ENCODE data around the gene OPCML. TPM values are rescaled to one million over a fixed set of nuclear protein-coding genes. Genes with fewer than 3 reads are reported as not detected.
A peak's percentile ranks its signal among the peaks of the same experiment; 100 is the strongest.

The OPCML gene
- total RNA-seq, 2 donors from 2014 or later: not detected

- Mint-ChIP-seq H3K36me3 (no peaks in the 10 kb centered on the region), H3K4me1 (ENCODE audit: low read depth in 2 of 2) (no peaks in the 10 kb centered on the region), H3K4me3 (no peak overlapping the region), H3K27me3 (no peaks in the 10 kb centered on the region), H3K27ac (no peak overlapping the region), H3K9me3 (no peaks in the 10 kb centered on the region)
- DNase-seq (ENCODE audit: low spot score) (no peak), ATAC-seq (no peak)
Observed at GRCh38 chr11:132745306-132745705, 787.0 kb downstream of the OPCML start.

GRCh38 chr11:132744771-132745170 is 787.5 kb downstream of the OPCML start:
- H3K4me3 Mint-ChIP-seq: no peak overlapping the region
- H3K9me3 Mint-ChIP-seq: no peaks in the 10 kb centered on the region
- no peak overlapping the region for H3K27ac Mint-ChIP-seq
- no peak for ATAC-seq
- no peaks in the 10 kb centered on the region for H3K27me3 Mint-ChIP-seq
- no peaks in the 10 kb centered on the region for H3K4me1 Mint-ChIP-seq (ENCODE audit: low read depth in 2 of 2)
- DNase-seq (ENCODE audit: low spot score): no peak
- H3K36me3 Mint-ChIP-seq: no peaks in the 10 kb centered on the region

- no peaks in the 10 kb centered on the region for H3K36me3 Mint-ChIP-seq
- H3K9me3 Mint-ChIP-seq: peaks cover 6% of the 10 kb centered on the region
- ATAC-seq: no peak
- H3K4me1 Mint-ChIP-seq (ENCODE audit: low read depth in 2 of 2): no peaks in the 10 kb centered on the region
- H3K4me3 Mint-ChIP-seq: no peak overlapping the region
- no peak for DNase-seq (ENCODE audit: low spot score)
- no peak overlapping the region for H3K27ac Mint-ChIP-seq
- no peaks in the 10 kb centered on the region for H3K27me3 Mint-ChIP-seq
Observed at GRCh38 chr11:132743601-132744000, 788.7 kb downstream of the OPCML start.

- Mint-ChIP-seq H3K4me1 (ENCODE audit: low read depth in 2 of 2) (no peaks in the 10 kb centered on the region), H3K27ac (no peak overlapping the region), H3K4me3 (no peak overlapping the region), H3K27me3 (no peaks in the 10 kb centered on the region), H3K9me3 (peaks cover 6% of the 10 kb centered on the region), H3K36me3 (no peaks in the 10 kb centered on the region)
- DNase-seq (ENCODE audit: low spot score): no peak
- ATAC-seq: no peak
Observed at GRCh38 chr11:132742929-132743328, 789.4 kb downstream of the OPCML start.

- no peak for DNase-seq (ENCODE audit: low spot score)
- H3K4me3 Mint-ChIP-seq: no peak overlapping the region
- no peaks in the 10 kb centered on the region for H3K4me1 Mint-ChIP-seq (ENCODE audit: low read depth in 2 of 2)
- no peak for ATAC-seq
- no peaks in the 10 kb centered on the region for H3K27me3 Mint-ChIP-seq
- H3K27ac Mint-ChIP-seq: no peak overlapping the region
- H3K9me3 Mint-ChIP-seq: peaks cover 9% of the 10 kb centered on the region
- H3K36me3 Mint-ChIP-seq: no peaks in the 10 kb centered on the region
Observed at GRCh38 chr11:132734217-132734616, 798.1 kb downstream of the OPCML start.

- Mint-ChIP-seq H3K4me3 (no peak overlapping the region), H3K9me3 (peaks cover 5% of the 10 kb centered on the region), H3K27ac (no peak overlapping the region), H3K27me3 (peaks cover 0 to 7% of the 10 kb centered on the region in 2 donors), H3K4me1 (ENCODE audit: low read depth in 2 of 2) (no peaks in the 10 kb centered on the region), H3K36me3 (no peaks in the 10 kb centered on the region)
- ATAC-seq: no peak
- no peak for DNase-seq (ENCODE audit: low spot score)
Observed at GRCh38 chr11:132728026-132728425, 804.3 kb downstream of the OPCML start.

GRCh38 chr11:132721526-132721925 is 810.8 kb downstream of the OPCML start:
- Mint-ChIP-seq H3K27me3 (peaks cover 6 to 21% of the 10 kb centered on the region in 2 donors), H3K4me1 (ENCODE audit: low read depth in 2 of 2) (peaks cover 16 to 27% of the 10 kb centered on the region in 2 donors), H3K36me3 (no peaks in the 10 kb centered on the region), H3K4me3 (no peak overlapping the region), H3K9me3 (peaks cover 7% of the 10 kb centered on the region), H3K27ac (no peak overlapping the region)
- no peak for ATAC-seq
- no peak for DNase-seq (ENCODE audit: low spot score)

GRCh38 chr11:132719684-132720083 is 812.6 kb downstream of the OPCML start:
- Mint-ChIP-seq H3K27me3 (peaks cover 6 to 17% of the 10 kb centered on the region in 2 donors), H3K36me3 (no peaks in the 10 kb centered on the region), H3K9me3 (peaks cover 2% of the 10 kb centered on the region), H3K27ac (peak overlapping the region in 1 of 2 donors; percentile 31), H3K4me3 (peak overlapping the region; percentile 80), H3K4me1 (ENCODE audit: low read depth in 2 of 2) (peaks cover 16 to 27% of the 10 kb centered on the region in 2 donors)
- DNase-seq (ENCODE audit: low spot score) (no peak), ATAC-seq (no peak)

- Mint-ChIP-seq H3K36me3 (no peaks in the 10 kb centered on the region), H3K27me3 (peaks cover 6 to 17% of the 10 kb centered on the region in 2 donors), H3K9me3 (peaks cover 2% of the 10 kb centered on the region), H3K4me3 (peak overlapping the region; percentile 80), H3K4me1 (ENCODE audit: low read depth in 2 of 2) (peaks cover 16 to 27% of the 10 kb centered on the region in 2 donors), H3K27ac (peak overlapping the region in 1 of 2 donors; percentile 31)
- DNase-seq (ENCODE audit: low spot score) (peak; percentile 82), ATAC-seq (peak; percentile 90 to 93)
Observed at GRCh38 chr11:132718711-132719671, 813.3 kb downstream of the OPCML start.

- Mint-ChIP-seq H3K9me3 (peaks cover 1% of the 10 kb centered on the region), H3K4me3 (no peak overlapping the region), H3K36me3 (no peaks in the 10 kb centered on the region), H3K27ac (no peak overlapping the region), H3K4me1 (ENCODE audit: low read depth in 2 of 2) (peaks cover 16 to 26% of the 10 kb centered on the region in 2 donors), H3K27me3 (peaks cover 6 to 16% of the 10 kb centered on the region in 2 donors)
- ATAC-seq (no peak), DNase-seq (ENCODE audit: low spot score) (no peak)
Observed at GRCh38 chr11:132717824-132718223, 814.5 kb downstream of the OPCML start.

GRCh38 chr11:132716037-132716436 is 816.3 kb downstream of the OPCML start:
- peaks cover 16 to 18% of the 10 kb centered on the region in 2 donors for H3K4me1 Mint-ChIP-seq (ENCODE audit: low read depth in 2 of 2)
- peaks cover 0 to 5% of the 10 kb centered on the region in 2 donors for H3K27me3 Mint-ChIP-seq
- ATAC-seq: no peak
- no peak overlapping the region for H3K27ac Mint-ChIP-seq
- H3K4me3 Mint-ChIP-seq: no peak overlapping the region
- no peaks in the 10 kb centered on the region for H3K9me3 Mint-ChIP-seq
- DNase-seq (ENCODE audit: low spot score): no peak
- no peaks in the 10 kb centered on the region for H3K36me3 Mint-ChIP-seq

GRCh38 chr11:132714859-132715440 is 817.4 kb downstream of the OPCML start:
- ATAC-seq (no peak), DNase-seq (ENCODE audit: low spot score) (no peak)
- Mint-ChIP-seq H3K36me3 (no peaks in the 10 kb centered on the region), H3K9me3 (no peaks in the 10 kb centered on the region), H3K27ac (no peak overlapping the region), H3K4me1 (ENCODE audit: low read depth in 2 of 2) (peaks cover 11 to 14% of the 10 kb centered on the region in 2 donors), H3K4me3 (no peak overlapping the region), H3K27me3 (peaks cover 0 to 3% of the 10 kb centered on the region in 2 donors)

- DNase-seq (ENCODE audit: low spot score) (no peak), ATAC-seq (no peak)
- Mint-ChIP-seq H3K27me3 (no peaks in the 10 kb centered on the region), H3K4me3 (no peak overlapping the region), H3K36me3 (no peaks in the 10 kb centered on the region), H3K27ac (no peak overlapping the region), H3K4me1 (ENCODE audit: low read depth in 2 of 2) (no peaks in the 10 kb centered on the region), H3K9me3 (no peaks in the 10 kb centered on the region)
Observed at GRCh38 chr11:132712466-132712865, 819.8 kb downstream of the OPCML start.

GRCh38 chr11:132704781-132705375 is 827.4 kb downstream of the OPCML start:
- Mint-ChIP-seq H3K27me3 (no peaks in the 10 kb centered on the region), H3K4me1 (ENCODE audit: low read depth in 2 of 2) (no peaks in the 10 kb centered on the region), H3K9me3 (peaks cover 9% of the 10 kb centered on the region), H3K4me3 (no peak overlapping the region), H3K36me3 (no peaks in the 10 kb centered on the region), H3K27ac (no peak overlapping the region)
- ATAC-seq (no peak), DNase-seq (ENCODE audit: low spot score) (no peak)
